ENCODE measurements around the gene ZNF543.

GRCh38 chr19:57376151-57376550, 55.9 kb downstream of the ZNF543 start:
- TF ChIP-seq, protein P1, sequence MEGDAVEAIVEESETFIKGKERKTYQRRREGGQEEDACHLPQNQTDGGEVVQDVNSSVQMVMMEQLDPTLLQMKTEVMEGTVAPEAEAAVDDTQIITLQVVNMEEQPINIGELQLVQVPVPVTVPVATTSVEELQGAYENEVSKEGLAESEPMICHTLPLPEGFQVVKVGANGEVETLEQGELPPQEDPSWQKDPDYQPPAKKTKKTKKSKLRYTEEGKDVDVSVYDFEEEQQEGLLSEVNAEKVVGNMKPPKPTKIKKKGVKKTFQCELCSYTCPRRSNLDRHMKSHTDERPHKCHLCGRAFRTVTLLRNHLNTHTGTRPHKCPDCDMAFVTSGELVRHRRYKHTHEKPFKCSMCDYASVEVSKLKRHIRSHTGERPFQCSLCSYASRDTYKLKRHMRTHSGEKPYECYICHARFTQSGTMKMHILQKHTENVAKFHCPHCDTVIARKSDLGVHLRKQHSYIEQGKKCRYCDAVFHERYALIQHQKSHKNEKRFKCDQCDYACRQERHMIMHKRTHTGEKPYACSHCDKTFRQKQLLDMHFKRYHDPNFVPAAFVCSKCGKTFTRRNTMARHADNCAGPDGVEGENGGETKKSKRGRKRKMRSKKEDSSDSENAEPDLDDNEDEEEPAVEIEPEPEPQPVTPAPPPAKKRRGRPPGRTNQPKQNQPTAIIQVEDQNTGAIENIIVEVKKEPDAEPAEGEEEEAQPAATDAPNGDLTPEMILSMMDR (IDR thresholded peaks at IDR 0.05 in 4 of 5, conservative IDR thresholded peaks at IDR 0.05 in 1 of 5), result no peak
- no peak for TF ChIP-seq POLR2A (IDR thresholded peaks at IDR 0.05)

Measured in gastrocnemius medialis (tissue), 4 donors.